H1 (cell line): ENCODE results near the gene CREB3L1. TPM values are rescaled to one million over a fixed set of nuclear protein-coding genes. Genes with fewer than 3 reads are reported as not detected.

Source experiments
- CHD2 ChIP-seq: IDR thresholded peaks from 2 replicates; pipeline ENCODE4 v1.6.1; 2012; ENCODE audit warnings: low read length, improper control_type of control experiment
- EGR1 ChIP-seq: IDR thresholded peaks from 2 replicates; pipeline ENCODE4 v1.6.1; 2011; ENCODE audit warnings: low read depth, low read length, borderline replicate concordance
- SP1 ChIP-seq: IDR thresholded peaks from 2 replicates; pipeline ENCODE4 v1.6.1; 2011; ENCODE audit warnings: low read depth, low read length
- polyA plus RNA-seq, 7 experiments: library from polyadenylated mRNA; depleted of rRNA in 3 of 7; stranded (reverse) in 5 of 7; unstranded in 2 of 7; fragments of >200 nt in 5 of 7; fragments of 200-250 nt in 2 of 7; gene quantifications; 1 replicate in 5 of 7; 2 replicates in 1 of 7; 4 replicates in 1 of 7; pipeline versions ENCODE4 v1.2.1 to v1.2.3, GENCODE V29; 2011 to 2013; ENCODE audit warnings: missing spikeins in 2 of 7, mixed read lengths in 2 of 7
- total RNA-seq: library from RNA; stranded (reverse); fragmentation: NEBNext Ultra II Directional; extraction: Animal tissue kit (Norgen Biotek cat#: 25700); gene quantifications from 2 replicates; pipeline ENCODE4 v1.2.1, GENCODE V29; 2021
- TF ChIP-seq, protein P1 (sequence below): IDR thresholded peaks from 2 replicates; pipeline ENCODE4 v1.6.1; 2011; ENCODE audit warnings: low read length, improper control_type of control experiment
- TF ChIP-seq, protein P2 (sequence below): IDR thresholded peaks from 2 replicates; pipeline ENCODE4 v1.6.1; 2011; ENCODE audit warnings: low read depth, mild to moderate bottlenecking, low read length; ENCODE audit not compliant: insufficient read depth

Gene CREB3L1
- total and polyA plus RNA-seq, 2 of the 8 experiments (the other 6 are each of a cell fraction or from before 2014, with no cell fraction given) = 4.1 to 12.7 TPM

DNA sequence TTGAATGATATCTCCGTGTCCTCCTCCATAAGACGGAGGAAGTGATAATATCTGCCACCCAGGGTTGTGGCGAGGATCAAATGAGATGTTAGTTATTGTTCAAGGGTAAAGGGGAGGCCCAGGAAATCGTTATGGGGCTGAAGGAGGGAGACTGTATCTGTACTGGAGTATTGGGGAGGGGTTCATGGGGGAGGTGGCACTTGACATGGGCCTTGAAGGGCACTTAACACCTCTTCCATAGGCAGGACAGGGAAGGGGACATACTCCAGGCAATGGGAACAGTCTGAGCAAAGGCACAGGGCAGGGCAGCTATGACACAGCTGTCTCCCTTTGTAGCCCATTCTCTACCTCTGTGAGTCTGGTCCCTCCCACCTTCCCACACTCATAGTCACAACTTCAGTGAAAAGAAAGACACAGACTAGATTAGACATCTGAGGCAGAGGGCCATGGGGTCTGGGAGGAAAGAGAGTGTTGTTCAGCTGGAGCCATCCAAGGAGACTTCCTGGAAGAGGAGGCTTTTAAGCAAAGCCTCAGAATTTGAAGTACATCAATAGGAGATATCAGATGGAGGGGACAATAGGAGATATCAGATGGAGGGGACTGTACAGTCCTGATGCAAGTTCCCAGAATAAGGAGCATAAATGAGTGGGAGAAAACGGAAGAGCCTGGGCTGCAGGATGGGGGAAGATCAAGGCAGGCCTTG is 54.0 kb downstream of the CREB3L1 start (continued):
- TF ChIP-seq EGR1 (no peak), CHD2 (no peak), SP1 (no peak)
- TF ChIP-seq, protein P1, sequence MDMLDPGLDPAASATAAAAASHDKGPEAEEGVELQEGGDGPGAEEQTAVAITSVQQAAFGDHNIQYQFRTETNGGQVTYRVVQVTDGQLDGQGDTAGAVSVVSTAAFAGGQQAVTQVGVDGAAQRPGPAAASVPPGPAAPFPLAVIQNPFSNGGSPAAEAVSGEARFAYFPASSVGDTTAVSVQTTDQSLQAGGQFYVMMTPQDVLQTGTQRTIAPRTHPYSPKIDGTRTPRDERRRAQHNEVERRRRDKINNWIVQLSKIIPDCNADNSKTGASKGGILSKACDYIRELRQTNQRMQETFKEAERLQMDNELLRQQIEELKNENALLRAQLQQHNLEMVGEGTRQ = no peak
- TF ChIP-seq, protein P2, sequence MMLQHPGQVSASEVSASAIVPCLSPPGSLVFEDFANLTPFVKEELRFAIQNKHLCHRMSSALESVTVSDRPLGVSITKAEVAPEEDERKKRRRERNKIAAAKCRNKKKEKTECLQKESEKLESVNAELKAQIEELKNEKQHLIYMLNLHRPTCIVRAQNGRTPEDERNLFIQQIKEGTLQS = no peak
